Transverse colon (tissue), 1 donor: ENCODE data around the gene AATK.

Experiments
- EP300 ChIP-seq: sonication (generic); formaldehyde crosslinking; IDR thresholded peaks from one replicate; pipeline ENCODE4 v1.6.1; 2017; ENCODE audit warnings: antibody characterized with exemption, low read depth
- POLR2A ChIP-seq: fragments of 450-650 bp; IDR thresholded peaks from one replicate; pipeline ENCODE4 v1.6.1; 2016; ENCODE audit warnings: antibody characterized with exemption, mild to moderate bottlenecking, moderate library complexity

DNA sequence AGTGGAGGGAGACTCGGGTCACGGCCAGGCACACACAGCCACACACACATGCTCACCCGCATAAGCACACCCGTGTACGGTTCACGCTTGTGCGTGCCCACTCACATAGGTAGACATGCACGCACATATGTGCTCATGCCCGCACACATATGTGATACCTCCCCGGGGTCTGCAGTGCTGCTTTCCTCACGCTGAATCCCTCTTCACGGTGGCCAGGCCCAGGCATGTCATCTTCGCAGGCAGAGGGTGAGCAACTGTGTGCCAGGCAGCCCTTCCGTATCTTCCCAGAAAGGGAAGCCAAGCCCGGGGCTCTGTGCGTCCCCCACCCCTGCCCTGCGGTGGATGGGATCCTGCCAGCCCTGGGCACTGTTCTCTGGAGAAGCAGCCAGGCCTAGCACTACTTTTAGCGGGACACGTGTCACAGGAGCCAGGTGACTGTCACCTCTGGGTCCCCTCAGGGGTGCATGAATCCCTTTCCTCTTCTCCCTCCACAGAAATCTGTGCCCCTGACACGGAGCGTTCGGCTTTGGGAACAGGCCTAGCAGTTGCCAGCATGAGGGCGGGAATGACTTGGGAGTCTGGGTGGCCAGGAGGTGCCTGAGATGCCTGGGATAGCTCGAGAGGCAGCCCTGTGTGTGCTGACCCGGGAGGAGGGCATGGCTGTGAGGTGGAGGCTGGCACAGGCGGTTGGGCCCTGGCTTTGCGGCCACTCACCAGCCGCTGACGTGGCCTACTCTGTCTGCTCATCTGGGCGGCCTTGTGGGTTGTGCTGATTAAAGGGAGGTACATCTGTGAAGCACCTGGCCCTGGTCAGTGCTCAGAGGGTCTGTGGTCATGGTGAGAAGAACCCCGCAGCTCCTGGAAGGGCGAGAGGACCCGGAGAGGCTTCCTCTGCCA lies 83.6 kb downstream of the AATK start:
- TF ChIP-seq POLR2A, result no peak
- no peak for TF ChIP-seq EP300
